Pancreas (tissue), 10 donors: ENCODE measurements around the gene LGR6. TPM values are rescaled to one million over a fixed set of nuclear protein-coding genes. Genes with fewer than 3 reads are reported as not detected.

Experiments
- ATAC-seq, 4 donors: fragments of 200-7000 bp; cut with Tn5 transposase; one replicate each; pipeline versions ENCODE4 v1.8.0 to v1.9.1; 2020; ENCODE audit warnings: mild to moderate bottlenecking in 4 of 4, moderate library complexity in 4 of 4
- DNase-seq, 6 donors: peaks; one replicate each; pipeline ENCODE4 v3.0.0-alpha.2; 2020
- FAIRE-seq: peaks from 2 replicates; lab custom pipeline; 2012; peaks lifted over from hg19 to GRCh38; lab: Jason Lieb, UNC
- H3K27ac ChIP-seq, 4 donors: fragments of 200-600 bp; sonication (generic); 1 replicate in 3 of 4; 2 replicates in 1 of 4; pipeline versions ENCODE4 v1.5.0 to v1.8.0; 2020
- H3K27me3 ChIP-seq, 4 donors: fragments of 200-600 bp; one replicate each; pipeline ENCODE4 v1.8.0; 2021
- H3K36me3 ChIP-seq, 3 donors: fragments of 200-600 bp; sonication (generic) in 1 of 3; one replicate each; pipeline versions ENCODE4 v1.5.0 to v1.8.0; 2020 to 2021
- H3K4me1 ChIP-seq, 3 donors: fragments of 200-600 bp; one replicate each; pipeline ENCODE4 v1.8.0; 2021
- H3K4me3 ChIP-seq, 4 donors: fragments of 200-600 bp; sonication (generic) in 2 of 4; one replicate each; pipeline versions ENCODE4 v1.5.0 to v1.8.0; 2020 to 2021
- H3K9me3 ChIP-seq, 4 donors: fragments of 200-600 bp; one replicate each; pipeline ENCODE4 v1.8.0; 2021
- CTCF ChIP-seq, 4 donors: fragments of 200-600 bp; sonication (generic) in 3 of 4; IDR thresholded peaks; one replicate each; pipeline versions ENCODE4 v1.5.0 to v1.8.0; 2021; ENCODE audit warnings: antibody characterized with exemption in 4 of 4
- WGBS, 2 donors: extraction: QIAGEN DNeasy Blood & Tissue Kit; methylation state at CpG; one replicate each; pipeline ENCODE4 v1.1.7; 2013; 5-methylcytosine and 5-hydroxymethylcytosine counted together
- intact Hi-C, 3 donors: fragments of 100-400 bp; cut with DNase I; formaldehyde crosslinking; loops; one replicate each; pipeline versions ENCODE4 v1.11.1 to v1.14.2; 2022
- polyA plus RNA-seq, 2 donors: library from polyadenylated mRNA; stranded (reverse); fragments of 200-250 nt; gene quantifications; one replicate each; pipeline ENCODE4 v1.2.3, GENCODE V29; 2013
- total RNA-seq, 6 donors: library from RNA; stranded (reverse); fragmentation: NEBNext Ultra II Directional in 4 of 6; extraction: Animal tissue kit (Norgen Biotek cat#: 25700) in 4 of 6; gene quantifications; one replicate each; pipeline versions ENCODE4 v1.2.1 to v1.2.4, GENCODE V29; 2021 to 2023
- donor health status: healthy with polysubstance abuse.
- donor health status: DM: no; HTN: no; CAD: no; lungs with moderate emphysema.
- donor health status: DM: no; HTN: no; CAD: no.
- donor health status: control.
- donor health status: control.
- donor health status: Bipolar disorder and iron deficiency.
- donor health status: DM: yes; HTN: yes; CAD: no.
- donor health status: DM: no; HTN: no; CAD: no.
- donor health status: DM: no; HTN: no; CAD: no.
- donor health status: DM: yes; HTN: yes; CAD: no.

The LGR6 gene
- total and polyA plus RNA-seq, 8 donors, result 0.06 to 0.47 (median 0.15) TPM; not detected in 3

DNA sequence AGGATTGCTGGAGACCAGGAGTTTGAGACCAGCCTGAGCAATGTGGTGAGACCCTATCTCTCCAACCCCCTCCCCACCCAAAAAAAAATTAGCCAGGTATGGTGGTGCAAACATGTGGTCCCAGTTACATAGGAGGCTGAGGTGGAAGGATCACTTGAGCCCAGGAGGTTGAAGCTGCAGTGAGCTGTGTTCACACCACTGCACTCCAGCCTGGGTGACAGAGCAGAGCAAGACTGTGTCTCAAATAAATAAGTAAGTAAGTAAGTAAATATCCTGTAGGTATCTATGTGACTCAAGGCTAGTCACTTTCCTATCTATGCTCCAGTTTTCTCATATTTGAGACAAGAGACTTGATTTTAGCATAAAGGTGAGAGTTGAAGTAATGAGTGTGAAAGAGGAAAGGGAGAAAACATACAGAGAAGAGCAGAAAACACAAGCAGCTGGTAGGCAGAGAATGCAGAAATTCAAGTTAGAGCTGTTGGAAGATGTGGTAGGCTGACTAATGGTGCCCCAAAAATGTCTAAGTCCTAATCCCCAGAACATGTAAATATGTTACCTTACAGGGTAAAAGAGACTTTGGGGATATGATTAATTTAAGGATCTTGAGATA is 162.4 kb downstream of the LGR6 start:
- no peak for TF ChIP-seq CTCF (IDR thresholded peaks at IDR 0.05)
- no peak for ATAC-seq
- DNase-seq, result no peak
- H3K4me3 ChIP-seq, result no peak overlapping the region
- H3K9me3 ChIP-seq, result no peaks in the 10 kb centered on the region
- no peaks in the 10 kb centered on the region for H3K27me3 ChIP-seq
- peaks cover 0 to 7% (median 0%) of the 10 kb centered on the region in 3 donors for H3K4me1 ChIP-seq
- intact Hi-C loops, result no loop called here
- FAIRE-seq, result no peak
- no peak overlapping the region for H3K27ac ChIP-seq
- H3K36me3 ChIP-seq, result no peaks in the 10 kb centered on the region

- Histone ChIP-seq H3K27ac (no peak overlapping the region), H3K4me1 (peaks cover 0 to 12% (median 0%) of the 10 kb centered on the region in 3 donors), H3K9me3 (no peaks in the 10 kb centered on the region), H3K4me3 (no peak overlapping the region), H3K27me3 (no peaks in the 10 kb centered on the region), H3K36me3 (no peaks in the 10 kb centered on the region)
- no peak for DNase-seq
- intact Hi-C loops, result no loop called here
- no peak for ATAC-seq
- no peak for FAIRE-seq
- no peak for TF ChIP-seq CTCF (IDR thresholded peaks at IDR 0.05)
These were observed 163.9 kb downstream of the LGR6 start for GRCh38 chr1:202357506-202357905.

- intact Hi-C loops, result no loop called here
- TF ChIP-seq CTCF (IDR thresholded peaks at IDR 0.05), result no peak
- Histone ChIP-seq H3K27me3 (no peaks in the 10 kb centered on the region), H3K4me1 (peaks cover 0 to 12% (median 0%) of the 10 kb centered on the region in 3 donors), H3K4me3 (no peak overlapping the region), H3K9me3 (no peaks in the 10 kb centered on the region), H3K36me3 (no peaks in the 10 kb centered on the region), H3K27ac (no peak overlapping the region)
- no peak for ATAC-seq
- 95 to 98% methylated on average over 2 of the region's 2 CpGs for WGBS, 2 donors
- no peak for DNase-seq
- FAIRE-seq, result no peak
These were observed 167.6 kb downstream of the LGR6 start for GRCh38 chr1:202361224-202361623.

DNA sequence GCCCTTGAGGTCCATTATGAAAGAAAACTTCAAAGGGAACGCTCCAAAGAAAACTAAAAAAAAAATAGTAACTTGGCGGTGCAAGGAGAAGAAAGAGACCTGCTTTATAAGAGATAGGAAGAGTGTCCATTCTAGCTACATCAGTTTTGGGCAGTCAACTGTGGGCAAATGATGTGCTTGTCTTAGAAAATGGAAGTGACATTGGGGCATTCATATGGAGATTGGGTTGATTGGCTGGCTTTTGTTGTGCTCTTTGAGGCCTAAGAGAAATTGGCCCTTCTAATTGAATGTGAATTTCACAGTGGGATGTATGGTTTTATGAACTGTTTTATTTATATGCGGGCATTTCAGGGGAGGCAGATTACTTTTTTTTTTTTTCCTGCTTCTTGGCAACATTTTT is 168.1 kb downstream of the LGR6 start:
- Histone ChIP-seq H3K27me3 (no peaks in the 10 kb centered on the region), H3K9me3 (no peaks in the 10 kb centered on the region), H3K36me3 (no peaks in the 10 kb centered on the region), H3K4me3 (no peak overlapping the region), H3K27ac (no peak overlapping the region), H3K4me1 (peaks cover 0 to 12% (median 0%) of the 10 kb centered on the region in 3 donors)
- 92 to 93% methylated on average over 3 of the region's 3 CpGs for WGBS, 2 donors
- no peak for DNase-seq
- no peak for FAIRE-seq
- TF ChIP-seq CTCF (IDR thresholded peaks at IDR 0.05), result no peak
- no peak for ATAC-seq
- intact Hi-C loops, result no loop called here

- Histone ChIP-seq H3K27me3 (no peaks in the 10 kb centered on the region), H3K9me3 (no peaks in the 10 kb centered on the region), H3K27ac (no peak overlapping the region), H3K4me3 (no peak overlapping the region), H3K4me1 (peaks cover 0 to 9% (median 0%) of the 10 kb centered on the region in 3 donors), H3K36me3 (no peaks in the 10 kb centered on the region)
- intact Hi-C loops, result no loop called here
- no peak for FAIRE-seq
- DNase-seq, result no peak
- WGBS, 2 donors, result 85 to 98% methylated on average over 2 of the region's 2 CpGs
- no peak for TF ChIP-seq CTCF (IDR thresholded peaks at IDR 0.05)
- no peak for ATAC-seq
These were observed 168.6 kb downstream of the LGR6 start for GRCh38 chr1:202362212-202362611.
